HG03108 (cell line): ENCODE results near the gene UBE2M.

ENCODE experiments used
- ATAC-seq: cut with Tn5 transposase; IDR thresholded peaks from one replicate; pipeline ENCODE4 v1.9.1; 2021; ENCODE audit warnings: moderate library complexity; ENCODE audit not compliant: unreplicated experiment

The UBE2M gene

GRCh38 chr19:58555920-58556621 lies 2.3 kb downstream of the UBE2M start:
- ATAC-seq, result no peak

GRCh38 chr19:58555369-58555885 lies 3.0 kb downstream of the UBE2M start:
- no peak for ATAC-seq

GRCh38 chr19:58554494-58555368 lies 3.7 kb downstream of the UBE2M start, which contains the start of gene CHMP2A:
Gene CHMP2A (minus strand): TSS chr19:58555105. CDS start chr19:58554212, 893 bp downstream.
- ATAC-seq, result peak; percentile 20

- ATAC-seq, result no peak
Observed at GRCh38 chr19:58553799-58554493, 4.5 kb downstream of the UBE2M start.

GRCh38 chr19:58552655-58553054 lies 5.8 kb downstream of the UBE2M start:
- ATAC-seq, result no peak

GRCh38 chr19:58551577-58552471 lies 6.6 kb downstream of the UBE2M start:
- no peak for ATAC-seq

- no peak for ATAC-seq
Observed at GRCh38 chr19:58551123-58551497, 7.3 kb downstream of the UBE2M start.

GRCh38 chr19:58550362-58551122 lies 7.9 kb downstream of the UBE2M start:
- no peak for ATAC-seq

- ATAC-seq, result no peak
Observed at GRCh38 chr19:58549664-58550361, 8.6 kb downstream of the UBE2M start.

- no peak for ATAC-seq
Observed at GRCh38 chr19:58548859-58549663, 9.3 kb downstream of the UBE2M start.

- no peak for ATAC-seq
Observed at GRCh38 chr19:58547323-58548312, 10.8 kb downstream of the UBE2M start.

- ATAC-seq, result no peak
Observed at GRCh38 chr19:58546019-58546530, 12.3 kb downstream of the UBE2M start.

GRCh38 chr19:58545286-58546018 lies 13.0 kb downstream of the UBE2M start:
- no peak for ATAC-seq

GRCh38 chr19:58544591-58545285 lies 13.7 kb downstream of the UBE2M start:
- ATAC-seq, result peak; percentile 26

- peak; percentile 82 for ATAC-seq
Observed at GRCh38 chr19:58543826-58544590, 14.4 kb downstream of the UBE2M start, which contains the start of gene TRIM28. Gene TRIM28 (plus strand): TSS chr19:58544064. CDS start chr19:58544758, 694 bp downstream.
